ENCODE results near the gene PANK3.

GRCh38 chr5:168563959-168564358 lies 15.2 kb downstream of the PANK3 start:
- TF ChIP-seq CTCF (IDR thresholded peaks at IDR 0.05; ENCODE audit: insufficient read depth, low read length) = no peak
- no peak for TF ChIP-seq REST (IDR thresholded peaks at IDR 0.05; ENCODE audit: insufficient replicate concordance, low read depth)
